Transverse colon (tissue), 3 donors: ENCODE data around the gene SALL1.

Experiments
- CTCF ChIP-seq, 5 experiments: fragments of 200-600 bp in 3 of 5; fragments of 450-650 bp in 2 of 5; sonication (generic) in 3 of 5; IDR thresholded peaks; 1 replicate in 2 of 5; 2 replicates in 3 of 5; pipeline ENCODE4 v1.5.1; 2016 to 2017; ENCODE audit warnings: antibody characterized with exemption in 5 of 5, inconsistent platforms in 3 of 5, mild to moderate bottlenecking in 2 of 5, moderate library complexity in 1 of 5
- POLR2A ChIP-seq: fragments of 450-650 bp; IDR thresholded peaks from one replicate; pipeline ENCODE4 v1.6.1; 2016; ENCODE audit warnings: antibody characterized with exemption, mild to moderate bottlenecking, moderate library complexity

GRCh38 chr16:51119556-51119955 lies 31.5 kb downstream of the SALL1 start:
- TF ChIP-seq CTCF (IDR thresholded peaks at IDR 0.05) (no peak), POLR2A (no peak)
